SK-N-SH (cell line): ENCODE data around the gene CMYA5. TPM values are rescaled to one million over a fixed set of nuclear protein-coding genes. Genes with fewer than 3 reads are reported as not detected.

Source experiments
- CTCF ChIA-PET: fragments of 300-600, 350-600 bp; formaldehyde crosslinking; extraction: SDS; loops from one replicate; lab custom pipeline; 2021; lab: Yijun Ruan, JAX
- POLR2A ChIA-PET: fragments of 350-600 bp; sonication (Branson Sonifier 250); formaldehyde crosslinking; extraction: SDS; loops from one replicate; lab custom pipeline; 2020; ENCODE audit warnings: antibody characterized with exemption, inconsistent platforms; lab: Yijun Ruan, JAX
- DNase-seq: peaks from one replicate; pipeline ENCODE4 v3.0.0; 2012
- H2AFZ ChIP-seq: fragments of 200-600 bp; sonication (generic); 2 replicates; pipeline ENCODE4 v1.8.1; 2016; ENCODE audit warnings: antibody characterized with exemption, mild to moderate bottlenecking, low read depth
- H3F3A ChIP-seq: fragments of 200-600 bp; sonication (generic); replicated peaks from 2 replicates; pipeline ENCODE3; 2016; ENCODE audit warnings: antibody characterized with exemption, mild to moderate bottlenecking; ENCODE audit not compliant: insufficient read depth
- H3K27ac ChIP-seq, 2 experiments: fragments of 200-500 bp in 1 of 2; fragments of 200-600 bp in 1 of 2; sonication (Bioruptor generic) in 1 of 2; sonication (generic), shearing (Covaris generic) in 1 of 2; 2 replicates each; pipeline versions ENCODE4 v1.5.1 to v1.6.1; 2014 to 2016; ENCODE audit warnings: low read depth in 2 of 2, inconsistent platforms in 1 of 2, low read length in 1 of 2, mild to moderate bottlenecking in 1 of 2, mixed read lengths in 1 of 2
- H3K27me3 ChIP-seq: fragments of 200-600 bp; sonication (generic), shearing (Covaris generic); 2 replicates; pipeline ENCODE4 v1.6.1; 2016; ENCODE audit warnings: mixed run types; ENCODE audit not compliant: insufficient read depth
- H3K36me3 ChIP-seq, 2 experiments: fragments of 200-500 bp in 1 of 2; fragments of 200-600 bp in 1 of 2; sonication (Bioruptor generic) in 1 of 2; sonication (generic) in 1 of 2; replicated peaks in 1 of 2; 2 replicates each; pipeline versions ENCODE3 to v1.5.1; 2014 to 2016; ENCODE audit warnings: low read length in 1 of 2, mild to moderate bottlenecking in 1 of 2; ENCODE audit not compliant: insufficient read depth in 2 of 2, control insufficient read depth in 1 of 2
- H3K4me1 ChIP-seq, 2 experiments: fragments of 200-500 bp in 1 of 2; fragments of 200-600 bp in 1 of 2; sonication (Bioruptor generic) in 1 of 2; sonication (generic), shearing (Covaris generic) in 1 of 2; 2 replicates each; pipeline versions ENCODE4 v1.5.1 to v1.6.1; 2014 to 2016; ENCODE audit warnings: low read depth in 1 of 2, low read length in 1 of 2, mixed run types in 1 of 2; ENCODE audit not compliant: insufficient read depth in 2 of 2, control insufficient read depth in 1 of 2
- H3K4me2 ChIP-seq: fragments of 200-600 bp; sonication (generic), shearing (Covaris generic); 2 replicates; pipeline ENCODE4 v1.6.1; 2017; ENCODE audit warnings: mixed run types
- H3K4me3 ChIP-seq, 2 experiments: fragments of 200-500 bp in 1 of 2; fragments of 200-600 bp in 1 of 2; sonication (Bioruptor generic) in 1 of 2; sonication (generic), shearing (Covaris generic) in 1 of 2; 2 replicates each; pipeline versions ENCODE4 v1.5.1 to v1.8.1; 2014 to 2016; ENCODE audit warnings: low read depth in 2 of 2, inconsistent platforms in 1 of 2, low read length in 1 of 2, mild to moderate bottlenecking in 1 of 2, mixed read lengths in 1 of 2, moderate library complexity in 1 of 2
- H3K79me2 ChIP-seq: fragments of 200-600 bp; sonication (generic); 2 replicates; pipeline ENCODE4 v1.8.1; 2017; ENCODE audit warnings: mild to moderate bottlenecking; ENCODE audit not compliant: insufficient read depth
- H3K9ac ChIP-seq: fragments of 200-600 bp; sonication (generic); 2 replicates; pipeline ENCODE4 v1.6.1; 2017; ENCODE audit warnings: mixed run types
- H3K9me2 ChIP-seq: fragments of 200-600 bp; sonication (generic); 2 replicates; pipeline ENCODE4 v1.6.1; 2017; ENCODE audit warnings: mixed run types
- H3K9me3 ChIP-seq: fragments of 200-600 bp; sonication (generic); 2 replicates; pipeline ENCODE4 v1.6.1; 2017; ENCODE audit warnings: mixed run types, mild to moderate bottlenecking, moderate library complexity
- H4K20me1 ChIP-seq: fragments of 200-600 bp; sonication (generic); 2 replicates; pipeline ENCODE4 v1.6.1; 2017; ENCODE audit warnings: mild to moderate bottlenecking, mixed run types; ENCODE audit not compliant: insufficient read depth
- CHD2 ChIP-seq: fragments of 150-350 bp; IDR thresholded peaks from 2 replicates; pipeline ENCODE4 v1.6.1; 2018; ENCODE audit warnings: low read length; ENCODE audit not compliant: partially characterized antibody
- CTCF ChIP-seq: fragments of 200-600 bp; sonication (generic); IDR thresholded peaks from 2 replicates; pipeline ENCODE4 v1.6.1; 2017; ENCODE audit warnings: antibody characterized with exemption, mild to moderate bottlenecking, moderate library complexity
- FOSL2 ChIP-seq: IDR thresholded peaks from 2 replicates; pipeline ENCODE4 v1.4.0; 2012; ENCODE audit warnings: low read depth, mild to moderate bottlenecking, moderate library complexity, borderline replicate concordance
- FOXM1 ChIP-seq: IDR thresholded peaks from 2 replicates; pipeline ENCODE4 v1.4.0; 2012; ENCODE audit warnings: low read depth, mild to moderate bottlenecking
- GABPA ChIP-seq: IDR thresholded peaks from 2 replicates; pipeline ENCODE4 v1.4.0; 2012; ENCODE audit warnings: low read depth, mild to moderate bottlenecking
- MAX ChIP-seq: IDR thresholded peaks from 2 replicates; pipeline ENCODE4 v1.4.0; 2012; ENCODE audit warnings: low read depth
- MEF2A ChIP-seq: IDR thresholded peaks from 2 replicates; pipeline ENCODE4 v1.4.0; 2012; ENCODE audit warnings: low read depth, borderline replicate concordance
- NRF1 ChIP-seq: IDR thresholded peaks from 2 replicates; pipeline ENCODE4 v1.6.1; 2012; ENCODE audit warnings: low read depth, mild to moderate bottlenecking, low read length
- RAD21 ChIP-seq: IDR thresholded peaks from 2 replicates; pipeline ENCODE4 v1.6.1; 2012; ENCODE audit warnings: mild to moderate bottlenecking, low read length
- RCOR1 ChIP-seq: fragments of 150-350 bp; IDR thresholded peaks from 2 replicates; pipeline ENCODE4 v1.6.1; 2017; ENCODE audit warnings: antibody characterized with exemption, low read length
- WGBS: methylation state at CpG from one replicate; pipeline ENCODE4 v1.1.6; 2017; ENCODE audit warnings: low lambda C conversion rate; 5-methylcytosine and 5-hydroxymethylcytosine counted together
- polyA plus RNA-seq, 3 experiments: library from polyadenylated mRNA; depleted of rRNA; stranded (reverse); fragments of >200 nt; gene quantifications; 2 replicates each; pipeline ENCODE4 v1.2.3, GENCODE V29; 2012
- TF ChIP-seq, protein P1 (sequence below): IDR thresholded peaks from 2 replicates; pipeline ENCODE4 v1.4.0; 2012; ENCODE audit warnings: low read depth, borderline replicate concordance
- TF ChIP-seq, protein P2 (sequence below): IDR thresholded peaks from 2 replicates; pipeline ENCODE4; 2012
- TF ChIP-seq, protein P3 (sequence below): fragments of 150-350 bp; IDR thresholded peaks from 2 replicates; pipeline ENCODE4 v1.6.1; 2017; ENCODE audit warnings: antibody characterized with exemption, low read length, low read depth, borderline replicate concordance
- TF ChIP-seq, protein P4 (sequence below): IDR thresholded peaks from 2 replicates; pipeline ENCODE4 v1.6.1; 2012; ENCODE audit warnings: mild to moderate bottlenecking, low read depth, low read length, moderate library complexity
- TF ChIP-seq, protein P5 (sequence below): fragments of 150-350 bp; IDR thresholded peaks from 2 replicates; pipeline ENCODE4 v1.6.1; 2016; ENCODE audit warnings: mild to moderate bottlenecking, low read depth, low read length

The CMYA5 gene
- polyA plus RNA-seq, 1 of the 3 experiments (the other 2 are of a cell fraction), result 0.12 TPM

DNA sequence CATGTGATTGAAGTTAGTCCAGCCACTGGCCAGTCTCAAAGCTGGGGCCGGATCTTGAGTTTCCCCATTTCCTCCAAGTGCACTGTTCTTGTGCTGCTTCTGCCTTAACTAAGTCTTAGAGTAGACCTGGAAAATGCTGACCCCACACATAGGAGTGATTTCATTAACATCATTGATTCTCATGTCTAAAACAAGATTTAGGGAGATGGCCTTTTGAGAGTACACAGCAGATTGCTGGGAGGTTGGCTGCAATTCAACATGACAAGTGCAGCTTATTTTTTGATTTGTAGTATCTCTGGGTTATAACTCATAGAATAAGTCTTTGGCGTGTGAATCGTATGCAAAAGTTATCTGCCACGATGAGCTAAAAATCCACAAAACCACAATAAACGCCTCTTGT lies 131.0 kb downstream of the CMYA5 start (continued):
- TF ChIP-seq RCOR1, result no peak
- TF ChIP-seq, protein P1, sequence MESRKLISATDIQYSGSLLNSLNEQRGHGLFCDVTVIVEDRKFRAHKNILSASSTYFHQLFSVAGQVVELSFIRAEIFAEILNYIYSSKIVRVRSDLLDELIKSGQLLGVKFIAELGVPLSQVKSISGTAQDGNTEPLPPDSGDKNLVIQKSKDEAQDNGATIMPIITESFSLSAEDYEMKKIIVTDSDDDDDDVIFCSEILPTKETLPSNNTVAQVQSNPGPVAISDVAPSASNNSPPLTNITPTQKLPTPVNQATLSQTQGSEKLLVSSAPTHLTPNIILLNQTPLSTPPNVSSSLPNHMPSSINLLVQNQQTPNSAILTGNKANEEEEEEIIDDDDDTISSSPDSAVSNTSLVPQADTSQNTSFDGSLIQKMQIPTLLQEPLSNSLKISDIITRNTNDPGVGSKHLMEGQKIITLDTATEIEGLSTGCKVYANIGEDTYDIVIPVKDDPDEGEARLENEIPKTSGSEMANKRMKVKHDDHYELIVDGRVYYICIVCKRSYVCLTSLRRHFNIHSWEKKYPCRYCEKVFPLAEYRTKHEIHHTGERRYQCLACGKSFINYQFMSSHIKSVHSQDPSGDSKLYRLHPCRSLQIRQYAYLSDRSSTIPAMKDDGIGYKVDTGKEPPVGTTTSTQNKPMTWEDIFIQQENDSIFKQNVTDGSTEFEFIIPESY, result no peak
- TF ChIP-seq FOSL2, result no peak

DNA sequence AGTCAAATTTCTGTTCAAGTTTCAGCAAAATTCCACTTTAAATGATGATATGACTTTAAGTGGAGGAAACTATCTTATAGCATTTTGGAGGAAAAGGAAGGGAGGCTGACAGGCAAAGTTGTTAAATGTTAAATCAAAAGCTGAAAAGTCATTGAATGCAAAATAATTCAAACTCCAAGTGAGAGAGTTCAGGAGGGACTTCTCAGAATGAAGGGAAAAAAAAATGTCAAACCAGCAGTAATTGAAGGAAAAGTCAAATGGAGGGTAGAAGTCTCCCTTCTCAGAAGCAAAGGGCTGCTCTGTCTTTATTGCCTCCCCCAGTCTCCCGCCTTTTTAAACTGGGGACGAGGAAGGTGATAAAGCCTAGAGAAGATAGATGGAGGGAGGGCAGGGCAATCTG lies 134.8 kb downstream of the CMYA5 start:
- Histone ChIP-seq H3K36me3 (no peaks in the 10 kb centered on the region), H4K20me1 (no peaks in the 10 kb centered on the region), H3K9me2 (no peaks in the 10 kb centered on the region), H3K4me2 (no peak overlapping the region), H3K27me3 (no peaks in the 10 kb centered on the region; the same call in 1 of the 2 replicates), H3K9ac (no peak overlapping the region), H3K79me2 (no peaks in the 10 kb centered on the region), H3F3A (no peaks in the 10 kb centered on the region), H3K9me3 (no peaks in the 10 kb centered on the region), H3K4me1 (no peaks in the 10 kb centered on the region), H3K4me3 (no peak overlapping the region), H3K27ac (no peak overlapping the region), H2AFZ (no peak overlapping the region)
- ChIA-PET CTCF (no interaction called here), POLR2A (no interaction called here)
- no peak for DNase-seq
- WGBS, result 35% methylated on average over 2 of the region's 2 CpGs
- TF ChIP-seq, protein P2, sequence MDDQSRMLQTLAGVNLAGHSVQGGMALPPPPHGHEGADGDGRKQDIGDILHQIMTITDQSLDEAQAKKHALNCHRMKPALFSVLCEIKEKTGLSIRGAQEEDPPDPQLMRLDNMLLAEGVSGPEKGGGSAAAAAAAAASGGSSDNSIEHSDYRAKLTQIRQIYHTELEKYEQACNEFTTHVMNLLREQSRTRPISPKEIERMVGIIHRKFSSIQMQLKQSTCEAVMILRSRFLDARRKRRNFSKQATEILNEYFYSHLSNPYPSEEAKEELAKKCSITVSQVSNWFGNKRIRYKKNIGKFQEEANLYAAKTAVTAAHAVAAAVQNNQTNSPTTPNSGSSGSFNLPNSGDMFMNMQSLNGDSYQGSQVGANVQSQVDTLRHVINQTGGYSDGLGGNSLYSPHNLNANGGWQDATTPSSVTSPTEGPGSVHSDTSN, result no peak
- TF ChIP-seq, protein P3, sequence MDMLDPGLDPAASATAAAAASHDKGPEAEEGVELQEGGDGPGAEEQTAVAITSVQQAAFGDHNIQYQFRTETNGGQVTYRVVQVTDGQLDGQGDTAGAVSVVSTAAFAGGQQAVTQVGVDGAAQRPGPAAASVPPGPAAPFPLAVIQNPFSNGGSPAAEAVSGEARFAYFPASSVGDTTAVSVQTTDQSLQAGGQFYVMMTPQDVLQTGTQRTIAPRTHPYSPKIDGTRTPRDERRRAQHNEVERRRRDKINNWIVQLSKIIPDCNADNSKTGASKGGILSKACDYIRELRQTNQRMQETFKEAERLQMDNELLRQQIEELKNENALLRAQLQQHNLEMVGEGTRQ, result no peak
- TF ChIP-seq CHD2, result no peak

- DNase-seq, result no peak
- ChIA-PET POLR2A (no interaction called here), CTCF (no interaction called here)
- Histone ChIP-seq H3K36me3 (no peaks in the 10 kb centered on the region), H3K27ac (no peak overlapping the region), H2AFZ (no peak overlapping the region), H3K4me1 (no peaks in the 10 kb centered on the region), H3K9ac (no peak overlapping the region), H3K27me3 (no peaks in the 10 kb centered on the region; the same call in 1 of the 2 replicates), H3K9me2 (no peaks in the 10 kb centered on the region), H4K20me1 (no peaks in the 10 kb centered on the region), H3K79me2 (no peaks in the 10 kb centered on the region), H3K4me2 (no peak overlapping the region), H3F3A (no peaks in the 10 kb centered on the region), H3K4me3 (no peak overlapping the region), H3K9me3 (no peaks in the 10 kb centered on the region)
- 23% methylated on average over 1 of the region's 1 CpG for WGBS
- TF ChIP-seq MEF2A (no peak), GABPA (no peak), NRF1 (no peak), MAX (no peak), RAD21 (no peak), CTCF (no peak), FOSL2 (no peak), FOXM1 (no peak)
- TF ChIP-seq, protein P4, sequence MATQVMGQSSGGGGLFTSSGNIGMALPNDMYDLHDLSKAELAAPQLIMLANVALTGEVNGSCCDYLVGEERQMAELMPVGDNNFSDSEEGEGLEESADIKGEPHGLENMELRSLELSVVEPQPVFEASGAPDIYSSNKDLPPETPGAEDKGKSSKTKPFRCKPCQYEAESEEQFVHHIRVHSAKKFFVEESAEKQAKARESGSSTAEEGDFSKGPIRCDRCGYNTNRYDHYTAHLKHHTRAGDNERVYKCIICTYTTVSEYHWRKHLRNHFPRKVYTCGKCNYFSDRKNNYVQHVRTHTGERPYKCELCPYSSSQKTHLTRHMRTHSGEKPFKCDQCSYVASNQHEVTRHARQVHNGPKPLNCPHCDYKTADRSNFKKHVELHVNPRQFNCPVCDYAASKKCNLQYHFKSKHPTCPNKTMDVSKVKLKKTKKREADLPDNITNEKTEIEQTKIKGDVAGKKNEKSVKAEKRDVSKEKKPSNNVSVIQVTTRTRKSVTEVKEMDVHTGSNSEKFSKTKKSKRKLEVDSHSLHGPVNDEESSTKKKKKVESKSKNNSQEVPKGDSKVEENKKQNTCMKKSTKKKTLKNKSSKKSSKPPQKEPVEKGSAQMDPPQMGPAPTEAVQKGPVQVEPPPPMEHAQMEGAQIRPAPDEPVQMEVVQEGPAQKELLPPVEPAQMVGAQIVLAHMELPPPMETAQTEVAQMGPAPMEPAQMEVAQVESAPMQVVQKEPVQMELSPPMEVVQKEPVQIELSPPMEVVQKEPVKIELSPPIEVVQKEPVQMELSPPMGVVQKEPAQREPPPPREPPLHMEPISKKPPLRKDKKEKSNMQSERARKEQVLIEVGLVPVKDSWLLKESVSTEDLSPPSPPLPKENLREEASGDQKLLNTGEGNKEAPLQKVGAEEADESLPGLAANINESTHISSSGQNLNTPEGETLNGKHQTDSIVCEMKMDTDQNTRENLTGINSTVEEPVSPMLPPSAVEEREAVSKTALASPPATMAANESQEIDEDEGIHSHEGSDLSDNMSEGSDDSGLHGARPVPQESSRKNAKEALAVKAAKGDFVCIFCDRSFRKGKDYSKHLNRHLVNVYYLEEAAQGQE, result no peak
- TF ChIP-seq, protein P5, sequence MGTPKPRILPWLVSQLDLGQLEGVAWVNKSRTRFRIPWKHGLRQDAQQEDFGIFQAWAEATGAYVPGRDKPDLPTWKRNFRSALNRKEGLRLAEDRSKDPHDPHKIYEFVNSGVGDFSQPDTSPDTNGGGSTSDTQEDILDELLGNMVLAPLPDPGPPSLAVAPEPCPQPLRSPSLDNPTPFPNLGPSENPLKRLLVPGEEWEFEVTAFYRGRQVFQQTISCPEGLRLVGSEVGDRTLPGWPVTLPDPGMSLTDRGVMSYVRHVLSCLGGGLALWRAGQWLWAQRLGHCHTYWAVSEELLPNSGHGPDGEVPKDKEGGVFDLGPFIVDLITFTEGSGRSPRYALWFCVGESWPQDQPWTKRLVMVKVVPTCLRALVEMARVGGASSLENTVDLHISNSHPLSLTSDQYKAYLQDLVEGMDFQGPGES, result no peak
Measured at GRCh38 chr5:79825802-79826201, 136.2 kb downstream of the CMYA5 start.
